Left hindlimb (tissue), 1 donor: ENCODE results near the gene PLXDC2.
"Not testable (repeated sequence)": the region's sequence is repeated elsewhere in the genome, so short reads cannot be mapped to it uniquely, and the experiment has no call there.

Source experiments
- DNase-seq: peaks from one replicate; pipeline ENCODE4 v3.0.0-alpha.2; 2018

The PLXDC2 gene

GRCh38 chr10:20133669-20134189 is 317.5 kb downstream of the PLXDC2 start:
- DNase-seq = no peak

GRCh38 chr10:20142311-20142710 is 326.1 kb downstream of the PLXDC2 start:
- DNase-seq = no peak

GRCh38 chr10:20144268-20144667 is 328.0 kb downstream of the PLXDC2 start:
- DNase-seq = no peak

- DNase-seq = no peak
Measured at GRCh38 chr10:20146004-20146403, 329.8 kb downstream of the PLXDC2 start.

GRCh38 chr10:20147684-20148083 is 331.5 kb downstream of the PLXDC2 start:
- DNase-seq = no peak

- no peak for DNase-seq
Measured at GRCh38 chr10:20156511-20156910, 340.3 kb downstream of the PLXDC2 start.

GRCh38 chr10:20157314-20157713 is 341.1 kb downstream of the PLXDC2 start:
- no peak for DNase-seq

GRCh38 chr10:20158086-20158485 is 341.9 kb downstream of the PLXDC2 start:
- DNase-seq = no peak

- no peak for DNase-seq
Measured at GRCh38 chr10:20162123-20162522, 345.9 kb downstream of the PLXDC2 start.

- no peak for DNase-seq
Measured at GRCh38 chr10:20166096-20166675, 350.0 kb downstream of the PLXDC2 start.

- DNase-seq = no peak
Measured at GRCh38 chr10:20170661-20171060, 354.4 kb downstream of the PLXDC2 start.

GRCh38 chr10:20173046-20173445 is 356.8 kb downstream of the PLXDC2 start:
- DNase-seq = no peak

GRCh38 chr10:20175719-20176118 is 359.5 kb downstream of the PLXDC2 start:
- DNase-seq = no peak

- no peak for DNase-seq
Measured at GRCh38 chr10:20180766-20181165, 364.5 kb downstream of the PLXDC2 start.

- DNase-seq = no peak
Measured at GRCh38 chr10:20181434-20181833, 365.2 kb downstream of the PLXDC2 start.

- DNase-seq = no peak
Measured at GRCh38 chr10:20185116-20185515, 368.9 kb downstream of the PLXDC2 start.

GRCh38 chr10:20191392-20191791 is 375.2 kb downstream of the PLXDC2 start:
- DNase-seq = not testable (repeated sequence)

GRCh38 chr10:20195076-20195475 is 378.8 kb downstream of the PLXDC2 start:
- no peak for DNase-seq

GRCh38 chr10:20200758-20201157 is 384.5 kb downstream of the PLXDC2 start:
- DNase-seq = no peak

GRCh38 chr10:20202337-20202736 is 386.1 kb downstream of the PLXDC2 start:
- DNase-seq = no peak

- no peak for DNase-seq
Measured at GRCh38 chr10:20207653-20208052, 391.4 kb downstream of the PLXDC2 start.

- not testable (repeated sequence) for DNase-seq
Measured at GRCh38 chr10:20209098-20209497, 392.9 kb downstream of the PLXDC2 start.

GRCh38 chr10:20215547-20216152 is 399.4 kb downstream of the PLXDC2 start:
- DNase-seq = no peak

GRCh38 chr10:20221356-20221755 is 405.1 kb downstream of the PLXDC2 start:
- no peak for DNase-seq

GRCh38 chr10:20228729-20229128 is 412.5 kb downstream of the PLXDC2 start:
- DNase-seq = no peak
